NCI-H146 treated with DMSO at 0.1 percent for 48 hours (cell line): Measurements from ENCODE around the gene PLXNA1.
A peak's percentile ranks its signal among the peaks of the same experiment; 100 is the strongest.

Source experiments
- DNase-seq: peaks from one replicate; lab custom pipeline; 2025; ENCODE audit not compliant: unreplicated experiment; lab: John Stamatoyannopoulos, UW

Gene PLXNA1

DNA sequence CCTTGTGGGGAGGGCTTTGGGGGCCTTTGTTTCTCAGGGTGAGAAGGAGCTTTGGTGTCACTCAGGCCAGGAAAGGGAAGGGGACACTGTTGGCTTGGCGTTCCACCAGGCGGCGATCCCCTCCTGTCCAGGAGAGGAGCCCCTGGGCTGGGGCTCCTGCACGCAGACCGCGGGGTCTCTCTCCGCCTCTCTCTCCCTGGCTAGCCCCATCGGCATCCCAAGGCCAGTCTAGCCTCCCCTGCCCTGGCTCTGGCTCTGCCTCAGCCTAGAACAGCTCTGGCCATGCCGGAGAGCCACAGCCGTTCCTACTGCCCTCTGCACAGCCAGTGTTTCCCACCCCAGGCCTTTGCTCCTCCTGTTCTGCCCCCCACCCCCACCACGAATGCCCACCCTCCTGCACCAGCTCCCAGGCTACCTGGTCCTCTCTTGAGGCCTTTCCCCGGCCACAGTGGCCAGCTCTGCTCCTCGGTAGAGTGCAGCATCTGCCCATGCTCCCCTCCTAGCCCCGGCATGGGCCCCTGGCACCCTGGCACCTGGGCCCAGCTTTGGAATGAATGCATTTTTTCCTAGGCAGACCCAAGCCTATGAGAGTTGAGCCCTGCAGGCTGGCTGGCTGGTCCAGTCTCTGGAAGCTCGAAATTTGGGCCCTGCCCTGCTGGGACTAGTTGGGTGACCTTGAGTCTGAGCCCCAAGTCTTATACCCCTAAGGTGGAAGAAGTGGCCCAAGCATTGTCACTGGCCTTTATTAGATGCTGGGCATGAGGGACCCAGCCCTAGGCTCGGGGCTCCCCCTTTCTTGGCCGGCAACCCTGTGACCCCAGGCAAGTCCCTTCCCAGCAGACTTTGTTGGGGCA lies 2.4 kb downstream of the PLXNA1 start:
- DNase-seq = no peak

- peak; percentile 72 for DNase-seq
Observed at GRCh38 chr3:126986001-126986400, 3.1 kb downstream of the PLXNA1 start.

DNA sequence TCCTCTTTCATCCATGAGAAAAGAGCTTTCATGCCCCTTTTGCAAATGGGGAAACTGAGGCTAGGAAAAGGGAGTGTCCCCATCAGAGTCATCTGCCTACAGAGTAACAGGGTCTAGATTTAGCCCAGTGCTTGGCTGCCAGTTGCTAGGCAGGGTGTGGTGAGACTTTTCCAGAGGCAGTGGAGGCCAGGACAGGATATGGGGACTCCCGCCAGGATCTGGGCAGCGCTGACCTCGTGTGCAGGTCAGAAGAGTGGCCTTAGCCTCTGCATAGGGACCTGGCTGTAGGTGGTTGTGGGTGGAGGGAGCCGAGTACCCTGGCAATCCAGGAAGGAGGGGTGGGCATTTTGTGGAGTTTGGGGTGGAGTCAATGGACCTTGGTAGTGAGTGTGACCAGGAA lies 4.2 kb downstream of the PLXNA1 start:
- DNase-seq = no peak

DNA sequence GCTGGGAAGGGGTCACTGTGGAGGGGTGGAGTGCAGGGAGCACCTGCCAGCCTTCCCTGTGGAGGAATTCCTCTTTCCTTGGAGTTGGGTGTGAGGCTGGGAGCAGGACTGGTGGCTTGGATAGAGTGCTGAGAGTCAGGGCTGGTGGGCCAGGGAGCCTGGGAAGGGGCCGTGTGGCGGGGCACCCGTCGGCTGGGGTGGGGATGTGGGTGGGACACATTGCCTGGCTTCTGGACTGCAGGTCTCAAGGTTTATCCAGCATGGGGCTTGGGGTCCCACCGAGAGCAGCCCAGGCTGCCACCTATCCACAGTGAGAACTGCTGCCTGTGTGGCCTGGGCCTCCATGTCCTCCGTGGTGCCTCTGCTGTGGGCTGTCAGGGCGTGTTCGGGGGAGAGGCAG lies 4.7 kb downstream of the PLXNA1 start:
- DNase-seq = no peak

DNA sequence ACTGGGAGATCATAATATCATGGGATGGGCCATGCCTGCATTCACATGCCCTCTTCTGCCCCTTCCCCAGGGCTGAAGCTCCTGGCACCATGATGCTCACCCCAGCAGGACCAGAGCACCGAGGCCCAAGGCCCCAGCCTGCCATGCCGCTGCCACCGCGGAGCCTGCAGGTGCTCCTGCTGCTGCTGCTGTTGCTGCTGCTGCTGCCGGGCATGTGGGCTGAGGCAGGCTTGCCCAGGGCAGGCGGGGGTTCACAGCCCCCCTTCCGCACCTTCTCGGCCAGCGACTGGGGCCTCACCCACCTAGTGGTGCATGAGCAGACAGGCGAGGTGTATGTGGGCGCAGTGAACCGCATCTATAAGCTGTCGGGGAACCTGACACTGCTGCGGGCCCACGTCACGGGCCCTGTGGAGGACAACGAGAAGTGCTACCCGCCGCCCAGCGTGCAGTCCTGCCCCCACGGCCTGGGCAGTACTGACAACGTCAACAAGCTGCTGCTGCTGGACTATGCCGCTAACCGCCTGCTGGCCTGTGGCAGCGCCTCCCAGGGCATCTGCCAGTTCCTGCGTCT lies 5.6 kb downstream of the PLXNA1 start:
- no peak for DNase-seq

DNA sequence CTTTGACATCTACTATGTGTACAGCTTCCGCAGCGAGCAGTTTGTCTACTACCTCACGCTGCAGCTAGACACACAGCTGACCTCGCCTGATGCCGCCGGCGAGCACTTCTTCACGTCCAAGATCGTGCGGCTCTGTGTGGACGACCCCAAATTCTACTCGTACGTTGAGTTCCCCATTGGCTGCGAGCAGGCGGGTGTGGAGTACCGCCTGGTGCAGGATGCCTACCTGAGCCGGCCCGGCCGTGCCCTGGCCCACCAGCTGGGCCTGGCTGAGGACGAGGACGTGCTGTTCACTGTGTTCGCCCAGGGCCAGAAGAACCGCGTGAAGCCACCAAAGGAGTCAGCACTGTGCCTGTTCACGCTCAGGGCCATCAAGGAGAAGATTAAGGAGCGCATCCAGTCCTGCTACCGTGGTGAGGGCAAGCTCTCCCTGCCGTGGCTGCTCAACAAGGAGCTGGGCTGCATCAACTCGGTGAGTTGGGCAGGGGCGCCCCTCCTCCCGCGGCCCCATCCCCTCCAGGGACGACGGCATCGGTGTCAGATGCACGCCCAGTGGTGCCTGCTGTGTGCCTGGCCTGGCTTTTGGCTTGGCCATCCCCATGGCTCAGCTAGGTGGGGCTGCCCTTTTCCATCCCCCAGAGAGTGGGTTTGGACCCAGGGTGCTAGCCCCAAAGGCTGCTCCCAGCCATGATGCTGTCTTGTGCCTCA lies 6.6 kb downstream of the PLXNA1 start:
- no peak for DNase-seq

- no peak for DNase-seq
Observed at GRCh38 chr3:126990024-126990700, 7.2 kb downstream of the PLXNA1 start.

DNA sequence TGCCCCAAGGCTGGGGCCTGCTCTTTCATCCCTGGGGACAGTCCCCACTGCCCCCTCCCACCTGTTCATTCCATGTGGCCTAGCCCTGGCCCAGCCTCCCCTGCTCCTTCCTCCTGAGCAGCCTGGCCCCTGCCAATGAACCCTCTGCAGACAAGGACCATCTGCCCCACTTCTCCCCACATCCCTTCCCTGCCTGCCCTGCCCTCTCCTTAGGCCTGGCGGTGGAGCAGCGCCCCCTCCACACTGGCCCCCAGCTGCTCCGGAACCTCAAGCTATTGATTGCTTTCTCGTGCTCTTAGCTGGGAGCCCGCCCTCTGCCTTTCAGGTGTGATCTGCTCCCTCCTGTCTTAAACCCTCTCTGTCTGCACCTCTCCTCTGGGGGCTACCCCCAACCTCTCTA lies 8.0 kb downstream of the PLXNA1 start:
- no peak for DNase-seq

GRCh38 chr3:126991366-126992200 lies 8.7 kb downstream of the PLXNA1 start:
- DNase-seq = no peak

- DNase-seq = no peak
Observed at GRCh38 chr3:126992216-126992615, 9.3 kb downstream of the PLXNA1 start.

DNA sequence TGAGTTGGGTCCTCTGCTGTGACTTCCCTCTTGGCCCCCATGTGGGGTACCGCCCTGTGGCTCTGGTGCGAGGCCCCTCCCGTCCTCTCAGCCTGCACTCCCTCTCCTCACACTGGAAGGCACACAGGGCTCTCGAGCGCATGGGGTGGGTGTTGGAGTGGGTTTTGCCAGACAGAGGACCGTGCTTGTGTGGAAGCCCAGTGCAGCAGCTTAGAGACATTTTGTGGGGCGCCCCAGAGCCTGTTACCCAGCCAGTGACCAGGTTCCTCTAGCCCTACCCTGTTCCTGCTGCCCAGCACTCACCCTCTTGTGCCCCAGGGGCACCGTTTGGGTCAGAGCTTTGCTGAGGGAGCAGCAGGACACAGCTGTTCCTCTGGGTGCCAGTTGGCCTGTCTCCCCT lies 9.9 kb downstream of the PLXNA1 start:
- DNase-seq = no peak

DNA sequence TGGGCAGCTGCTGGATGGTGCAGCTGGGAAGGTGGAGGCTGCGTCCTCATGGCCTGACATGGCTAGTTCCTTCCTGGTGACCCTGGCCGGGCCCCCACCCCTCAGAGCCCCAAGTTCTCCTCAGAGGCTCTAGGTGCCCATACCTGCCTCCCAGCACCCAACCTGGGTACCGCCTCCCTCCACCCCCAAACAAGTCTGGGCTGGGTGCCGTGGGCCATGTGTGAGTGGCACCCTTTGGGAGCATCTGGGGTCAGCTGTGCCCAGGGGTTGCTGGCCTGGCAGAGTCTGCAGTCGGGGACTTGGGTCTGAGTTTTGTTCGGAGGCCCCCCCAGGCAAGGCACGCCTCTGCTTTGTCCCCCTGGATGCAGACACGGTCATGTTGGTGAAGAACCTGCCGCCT lies 10.5 kb downstream of the PLXNA1 start:
- no peak for DNase-seq

GRCh38 chr3:126994661-126995245 lies 11.8 kb downstream of the PLXNA1 start:
- DNase-seq = no peak

DNA sequence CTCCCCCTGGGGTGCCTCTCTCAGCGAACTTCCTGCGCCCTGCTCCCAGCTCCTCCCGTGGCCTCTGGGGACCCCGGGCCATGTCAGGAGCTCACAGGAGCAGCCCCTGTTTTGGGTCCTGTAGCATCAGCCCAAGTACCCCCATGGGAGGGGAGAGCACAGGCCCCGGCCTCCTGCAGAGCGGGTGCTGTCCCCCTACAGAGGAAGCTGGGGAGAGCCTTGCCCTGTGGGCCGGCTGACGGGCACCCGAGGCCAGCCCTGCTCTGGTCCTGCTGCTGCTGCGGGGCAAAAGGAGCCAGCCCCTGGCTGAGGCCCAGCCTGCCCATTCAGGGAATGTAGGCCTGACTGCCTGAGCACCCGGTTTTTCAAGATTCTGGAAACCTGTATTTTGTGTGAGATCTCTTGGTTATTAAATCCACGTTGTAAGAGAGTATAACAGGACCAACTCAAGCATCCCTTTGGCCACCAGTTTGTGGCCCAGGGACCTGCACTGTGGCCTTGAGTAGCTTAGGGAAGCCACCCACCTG lies 12.4 kb downstream of the PLXNA1 start:
- DNase-seq = no peak

- no peak for DNase-seq
Observed at GRCh38 chr3:126995926-126996512, 13.1 kb downstream of the PLXNA1 start.

DNA sequence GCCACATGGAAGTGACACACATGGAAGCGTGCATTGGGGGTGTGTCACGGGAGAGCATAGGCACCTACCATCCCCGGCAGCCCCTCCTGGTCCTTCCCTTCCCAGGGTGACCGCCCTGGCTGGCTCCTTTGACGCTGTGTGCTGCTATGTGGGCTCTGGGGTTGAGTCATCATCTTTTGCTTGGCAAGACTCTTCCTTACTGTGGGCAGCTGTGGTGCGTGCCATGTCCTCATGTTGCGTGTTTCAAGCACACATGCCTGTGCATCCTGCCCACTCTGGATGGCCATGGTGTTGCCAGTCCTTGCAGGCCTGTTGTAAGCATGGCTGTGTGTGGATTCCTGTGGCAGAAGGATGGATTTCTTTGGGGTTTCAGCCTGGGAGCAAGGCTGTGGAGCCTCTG lies 14.0 kb downstream of the PLXNA1 start:
- DNase-seq = no peak

GRCh38 chr3:126997455-126998038 lies 14.6 kb downstream of the PLXNA1 start:
- DNase-seq = no peak

DNA sequence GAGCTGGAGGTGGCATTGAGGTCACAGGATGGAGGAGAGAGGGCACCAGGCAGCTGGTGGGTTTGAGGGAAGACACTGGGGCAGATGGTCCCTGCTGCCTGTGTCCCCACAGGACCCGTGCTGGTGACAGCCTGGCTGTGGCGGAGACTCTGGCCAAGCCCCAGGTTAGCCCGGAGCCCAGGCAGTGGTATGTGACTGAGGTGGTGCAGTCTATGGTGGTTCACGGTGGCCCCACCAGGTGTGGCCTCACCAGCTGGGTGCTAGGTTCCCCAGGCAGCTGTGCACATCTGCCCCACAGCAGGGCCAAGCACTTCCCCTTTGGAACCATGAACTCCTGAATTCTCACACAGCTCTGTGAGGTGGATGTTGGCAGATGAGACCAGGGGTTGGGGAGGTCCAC lies 15.4 kb downstream of the PLXNA1 start:
- no peak for DNase-seq

GRCh38 chr3:126998728-126999127 lies 15.8 kb downstream of the PLXNA1 start:
- peak; percentile 93 for DNase-seq
